GM21723 (cell line): ENCODE data around the gene CTXN1.
"Not testable (repeated sequence)": the region's sequence is repeated elsewhere in the genome, so short reads cannot be mapped to it uniquely, and the experiment has no call there.

Experiments
- ATAC-seq: cut with Tn5 transposase; IDR thresholded peaks from one replicate; pipeline ENCODE4 v1.9.1; 2021; ENCODE audit warnings: mild to moderate bottlenecking, moderate library complexity; ENCODE audit not compliant: unreplicated experiment

Gene CTXN1

GRCh38 chr19:7902796-7903243 lies 23.1 kb downstream of the CTXN1 start:
- no peak for ATAC-seq

GRCh38 chr19:7901337-7901736 lies 24.6 kb downstream of the CTXN1 start:
- no peak for ATAC-seq

- ATAC-seq = no peak
These were observed 25.0 kb downstream of the CTXN1 start for GRCh38 chr19:7900931-7901330.

GRCh38 chr19:7900401-7900870 lies 25.5 kb downstream of the CTXN1 start:
- no peak for ATAC-seq

GRCh38 chr19:7899751-7900378 lies 26.1 kb downstream of the CTXN1 start:
- no peak for ATAC-seq

GRCh38 chr19:7898967-7899366 lies 27.0 kb downstream of the CTXN1 start:
- no peak for ATAC-seq

GRCh38 chr19:7897292-7897691 lies 28.6 kb downstream of the CTXN1 start:
- no peak for ATAC-seq

GRCh38 chr19:7895565-7895964 lies 30.4 kb downstream of the CTXN1 start:
- ATAC-seq = no peak

GRCh38 chr19:7894612-7895309 lies 31.2 kb downstream of the CTXN1 start:
- ATAC-seq = no peak

- not testable (repeated sequence) for ATAC-seq
These were observed 32.4 kb downstream of the CTXN1 start for GRCh38 chr19:7893362-7894101.

GRCh38 chr19:7888826-7889217 lies 37.1 kb downstream of the CTXN1 start:
- ATAC-seq = no peak

GRCh38 chr19:7888145-7888825 lies 37.6 kb downstream of the CTXN1 start, which contains the start of gene LRRC8E:
Gene LRRC8E, plus strand, starts transcription at chr19:7888510. Its CDS starts 7,094 bp downstream, at chr19:7895604.
- ATAC-seq = no peak

- ATAC-seq = no peak
These were observed 38.4 kb downstream of the CTXN1 start for GRCh38 chr19:7887408-7888144.

- ATAC-seq = no peak
These were observed 40.1 kb downstream of the CTXN1 start for GRCh38 chr19:7885818-7886217.

GRCh38 chr19:7883796-7884570 lies 42.0 kb downstream of the CTXN1 start:
- ATAC-seq = no peak

- no peak for ATAC-seq
These were observed 42.8 kb downstream of the CTXN1 start for GRCh38 chr19:7883105-7883504.

GRCh38 chr19:7881910-7882309 lies 44.0 kb downstream of the CTXN1 start:
- ATAC-seq = no peak

- no peak for ATAC-seq
These were observed 46.1 kb downstream of the CTXN1 start for GRCh38 chr19:7879836-7880235.

- ATAC-seq = no peak
These were observed 46.7 kb downstream of the CTXN1 start for GRCh38 chr19:7879111-7879807.
